CD4-positive, alpha-beta T cell (primary cell): ENCODE measurements around the gene HOXB8. TPM values are rescaled to one million over a fixed set of nuclear protein-coding genes. Genes with fewer than 3 reads are reported as not detected.

Experiments used
- ATAC-seq: fragments of 200-7000 bp; cut with Tn5 transposase; one replicate; pipeline ENCODE4 v1.10.0; 2022; ENCODE audit warnings: mild to moderate bottlenecking; ENCODE audit not compliant: poor library complexity
- CTCF ChIA-PET: fragments of 350-600 bp; sonication (Branson Sonifier 250); formaldehyde crosslinking; loops from one replicate; lab custom pipeline; 2021; ENCODE audit warnings: antibody characterized with exemption, inconsistent platforms; lab: Charles Lee
- POLR2A ChIA-PET: fragments of 350-600 bp; sonication (Branson Sonifier 250); formaldehyde crosslinking; loops from one replicate; lab custom pipeline; 2021; ENCODE audit warnings: antibody characterized with exemption, inconsistent platforms; lab: Charles Lee
- DNase-seq, 14 experiments: peaks; one replicate each; pipeline ENCODE4 v3.0.0-alpha.2; 2013 to 2020; ENCODE audit warnings: mixed read lengths in 2 of 14
- H3K27ac ChIP-seq, 2 donors: one replicate each; pipeline versions ENCODE4 v1.5.1 to v1.7.0; 2013; ENCODE audit warnings: low read length in 2 of 2, low read depth in 1 of 2, mild to moderate bottlenecking in 1 of 2
- H3K27me3 ChIP-seq, 2 experiments: 1 replicate in 1 of 2; 2 replicates in 1 of 2; pipeline versions ENCODE4 v1.6.1 to v1.7.0; 2013; ENCODE audit warnings: low read length in 2 of 2, control low read depth in 1 of 2, mild to moderate bottlenecking in 1 of 2, moderate library complexity in 1 of 2; ENCODE audit not compliant: insufficient read depth in 2 of 2, control insufficient read depth in 1 of 2
- H3K36me3 ChIP-seq: one replicate; pipeline ENCODE4 v1.6.1; 2013; ENCODE audit warnings: low read length, control low read depth; ENCODE audit not compliant: insufficient read depth
- H3K4me1 ChIP-seq: one replicate; pipeline ENCODE4 v1.6.1; 2013; ENCODE audit warnings: low read length, control low read depth; ENCODE audit not compliant: insufficient read depth
- H3K4me3 ChIP-seq: one replicate; pipeline ENCODE4 v1.5.1; 2013; ENCODE audit warnings: mild to moderate bottlenecking, low read length, moderate library complexity
- H3K9me3 ChIP-seq, 2 experiments: 1 replicate in 1 of 2; 2 replicates in 1 of 2; pipeline versions ENCODE4 v1.6.1 to v1.7.0; 2013; ENCODE audit warnings: low read length in 2 of 2, mild to moderate bottlenecking in 2 of 2, control low read depth in 1 of 2, moderate library complexity in 1 of 2; ENCODE audit not compliant: control insufficient read depth in 1 of 2, insufficient read depth in 1 of 2
- H3K27ac Mint-ChIP-seq: one replicate; pipeline ENCODE4 v1.8.0; 2020; ENCODE audit warnings: mixed read lengths
- H3K27me3 Mint-ChIP-seq: one replicate; pipeline ENCODE4 v1.8.0; 2021; ENCODE audit warnings: mixed read lengths
- H3K36me3 Mint-ChIP-seq: one replicate; pipeline ENCODE4 v1.8.0; 2021; ENCODE audit warnings: low read depth, mixed read lengths
- H3K4me1 Mint-ChIP-seq: one replicate; pipeline ENCODE4 v1.8.0; 2021; ENCODE audit warnings: low read depth, mixed read lengths
- H3K4me3 Mint-ChIP-seq: one replicate; pipeline ENCODE4 v1.8.0; 2020; ENCODE audit warnings: mild to moderate bottlenecking, mixed read lengths
- H3K9me3 Mint-ChIP-seq: one replicate; pipeline ENCODE4 v1.8.0; 2020; ENCODE audit warnings: mixed read lengths
- intact Hi-C, 2 experiments: fragments of 100-400 bp; cut with DNase I in 1 of 2; cut with micrococcal nuclease in 1 of 2; formaldehyde crosslinking; loops; one replicate each; pipeline versions ENCODE4 v1.15.1 to v1.9.0; 2023 to 2025; cut with DNase I, micrococcal nuclease
- total RNA-seq, 174 experiments: library from RNA in 2 of 174; stranded (reverse) in 2 of 174; gene quantifications; one replicate each; pipeline ENCODE4 v1.2.3 and lab custom pipeline; 2021 to 2026
- TF ChIP-seq, protein P1 (sequence below): fragments of 200-600 bp; IDR thresholded peaks from one replicate; pipeline ENCODE4 v1.8.0; 2022; ENCODE audit warnings: antibody characterized with exemption, mild to moderate bottlenecking

HOXB8 gene
- total RNA-seq, 2 experiments from 2014 or later = not detected

GRCh38 chr17:48603959-48604769 lies 10.9 kb downstream of the HOXB8 start:
- no peaks in the 10 kb centered on the region for H3K36me3 Mint-ChIP-seq
- H3K9me3 ChIP-seq = peaks cover 0 to 19% of the 10 kb centered on the region in 2 experiments
- ATAC-seq (no peak), DNase-seq (no peak)
- no peak overlapping the region for H3K27ac ChIP-seq
- H3K27ac Mint-ChIP-seq = no peak overlapping the region
- H3K4me3 ChIP-seq = no peak overlapping the region
- no peaks in the 10 kb centered on the region for H3K9me3 Mint-ChIP-seq
- intact Hi-C loops = no loop called here
- ChIA-PET POLR2A (no interaction called here), CTCF (interaction anchor here (1.0 kb wide), 1 partner anchor 9 kb away, joined by 3 read pairs; no protein-coding TSS in a partner anchor)
- H3K4me1 Mint-ChIP-seq = peaks cover 18% of the 10 kb centered on the region
- H3K36me3 ChIP-seq = no peaks in the 10 kb centered on the region
- H3K4me3 Mint-ChIP-seq = no peak overlapping the region
- TF ChIP-seq, protein P1, sequence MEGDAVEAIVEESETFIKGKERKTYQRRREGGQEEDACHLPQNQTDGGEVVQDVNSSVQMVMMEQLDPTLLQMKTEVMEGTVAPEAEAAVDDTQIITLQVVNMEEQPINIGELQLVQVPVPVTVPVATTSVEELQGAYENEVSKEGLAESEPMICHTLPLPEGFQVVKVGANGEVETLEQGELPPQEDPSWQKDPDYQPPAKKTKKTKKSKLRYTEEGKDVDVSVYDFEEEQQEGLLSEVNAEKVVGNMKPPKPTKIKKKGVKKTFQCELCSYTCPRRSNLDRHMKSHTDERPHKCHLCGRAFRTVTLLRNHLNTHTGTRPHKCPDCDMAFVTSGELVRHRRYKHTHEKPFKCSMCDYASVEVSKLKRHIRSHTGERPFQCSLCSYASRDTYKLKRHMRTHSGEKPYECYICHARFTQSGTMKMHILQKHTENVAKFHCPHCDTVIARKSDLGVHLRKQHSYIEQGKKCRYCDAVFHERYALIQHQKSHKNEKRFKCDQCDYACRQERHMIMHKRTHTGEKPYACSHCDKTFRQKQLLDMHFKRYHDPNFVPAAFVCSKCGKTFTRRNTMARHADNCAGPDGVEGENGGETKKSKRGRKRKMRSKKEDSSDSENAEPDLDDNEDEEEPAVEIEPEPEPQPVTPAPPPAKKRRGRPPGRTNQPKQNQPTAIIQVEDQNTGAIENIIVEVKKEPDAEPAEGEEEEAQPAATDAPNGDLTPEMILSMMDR = no peak
- peaks cover 27% of the 10 kb centered on the region for H3K4me1 ChIP-seq
- peaks cover 84 to 85% of the 10 kb centered on the region in 2 experiments for H3K27me3 ChIP-seq
- peaks cover 95% of the 10 kb centered on the region for H3K27me3 Mint-ChIP-seq

- ATAC-seq (no peak), DNase-seq (no peak)
- TF ChIP-seq, protein P1 = no peak
- Mint-ChIP-seq H3K4me1 (peaks cover 38% of the 10 kb centered on the region), H3K36me3 (no peaks in the 10 kb centered on the region), H3K4me3 (no peak overlapping the region), H3K27me3 (peaks cover 97% of the 10 kb centered on the region), H3K9me3 (no peaks in the 10 kb centered on the region), H3K27ac (no peak overlapping the region)
- Histone ChIP-seq H3K36me3 (no peaks in the 10 kb centered on the region), H3K9me3 (peaks cover 0 to 30% of the 10 kb centered on the region in 2 experiments), H3K27ac (no peak overlapping the region), H3K4me3 (no peak overlapping the region), H3K27me3 (peaks cover 94 to 96% of the 10 kb centered on the region in 2 experiments), H3K4me1 (peaks cover 44% of the 10 kb centered on the region)
- ChIA-PET CTCF (interaction anchor here (0.7 to 1.0 kb wide), 2 partner anchors 108 to 250 kb away, joined by 3 read pairs; no protein-coding TSS in a partner anchor), POLR2A (interaction anchor here (0.6 kb wide), 2 partner anchors 8 to 423 kb away, joined by 3 read pairs; no protein-coding TSS in a partner anchor)
- intact Hi-C loops = no loop called here
Observed at GRCh38 chr17:48601539-48602425, 13.3 kb downstream of the HOXB8 start.

DNA sequence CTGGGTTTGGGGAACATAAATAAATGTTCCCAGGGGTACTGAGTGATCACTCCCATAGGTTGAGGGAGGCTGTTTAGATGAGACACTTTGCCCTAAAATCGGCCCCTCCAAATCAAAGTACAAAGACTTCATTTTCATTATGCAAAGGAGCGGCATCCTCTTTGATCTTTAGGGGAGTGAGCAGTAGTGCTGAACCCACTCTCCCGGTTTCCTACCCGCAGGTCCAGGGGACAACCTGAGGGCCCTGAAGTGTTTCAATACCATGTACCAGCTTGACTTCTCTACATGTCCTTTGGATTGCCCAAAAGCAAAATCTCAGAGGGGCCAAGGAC lies 13.9 kb downstream of the HOXB8 start:
- Histone ChIP-seq H3K9me3 (peaks cover 0 to 31% of the 10 kb centered on the region in 2 experiments), H3K4me3 (no peak overlapping the region), H3K4me1 (peaks cover 51% of the 10 kb centered on the region), H3K27me3 (peaks cover 97 to 99% of the 10 kb centered on the region in 2 experiments), H3K27ac (no peak overlapping the region), H3K36me3 (no peaks in the 10 kb centered on the region)
- no peak for DNase-seq
- Mint-ChIP-seq H3K27me3 (peaks cover 98% of the 10 kb centered on the region), H3K36me3 (no peaks in the 10 kb centered on the region), H3K9me3 (no peaks in the 10 kb centered on the region), H3K4me1 (peaks cover 44% of the 10 kb centered on the region), H3K27ac (no peak overlapping the region), H3K4me3 (no peak overlapping the region)
- intact Hi-C loops = no loop called here
- TF ChIP-seq, protein P1 = no peak
- POLR2A ChIA-PET = interaction anchor here (0.6 kb wide), 1 partner anchor 8 kb away, joined by 3 read pairs; no protein-coding TSS in a partner anchor
- CTCF ChIA-PET = interaction anchor here (1.0 kb wide), 1 partner anchor 249 kb away, joined by 3 read pairs; no protein-coding TSS in a partner anchor
- ATAC-seq = no peak
